ENCODE measurements around the gene GABPA. TPM values are rescaled to one million over a fixed set of nuclear protein-coding genes. Genes with fewer than 3 reads are reported as not detected.

GABPA gene
- total and polyA plus RNA-seq, 2 of the 13 experiments (the other 11 are each of a cell fraction or from before 2014, with no cell fraction given): 7.4 to 13.2 TPM

GRCh38 chr21:25701529-25701928, 33.2 kb upstream of the GABPA start (continued):
- TF ChIP-seq CTCF (CRISPR knock-in tag; IDR thresholded peaks at IDR 0.05) (no peak), SP4 (CRISPR knock-in tag; IDR thresholded peaks at IDR 0.05) (no peak)

GRCh38 chr21:25708467-25709065, 26.2 kb upstream of the GABPA start:
- WGBS (ENCODE audit: low lambda C conversion rate): 38% methylated on average over 7 of the region's 7 CpGs
- DNase-seq (ENCODE audit: low spot score): peak; percentile 18
- Histone ChIP-seq H3K4me1 (ENCODE audit: insufficient read depth, low read length) (no peaks in the 10 kb centered on the region), H3K27ac (ENCODE audit: extremely low read length, insufficient read depth, low read length) (no peak overlapping the region), H3K4me3 (replicated peaks in 1 of 3; ENCODE audit: insufficient read depth in 1 of 3, low read depth in 2 of 3, low read length in 3 of 3) (no peak overlapping the region), H3K27me3 (ENCODE audit: control insufficient read depth in 1 of 2, insufficient read depth in 2 of 2, low read length in 2 of 2) (no peaks in the 10 kb centered on the region), H3K9ac (ENCODE audit: insufficient read depth, low read depth, low read length) (no peak overlapping the region), H3K9me3 (ENCODE audit: low read length) (no peaks in the 10 kb centered on the region), H2AFZ (ENCODE audit: low read length) (no peak overlapping the region), H3K36me3 (replicated peaks in 1 of 2; ENCODE audit: control insufficient read depth in 1 of 2, insufficient read depth in 2 of 2, low read length in 2 of 2) (no peaks in the 10 kb centered on the region), H3K79me2 (ENCODE audit: insufficient read depth, low read length) (no peaks in the 10 kb centered on the region), H3K4me2 (ENCODE audit: low read depth, low read length) (no peak overlapping the region), H4K20me1 (ENCODE audit: insufficient read depth, low read length) (no peaks in the 10 kb centered on the region)
- no peak for ATAC-seq
- FAIRE-seq: peak; percentile 23
- ChIA-PET CTCF (ENCODE audit: low intra/inter-chr PET ratio, low total read pairs) (interaction anchor here (1.2 to 2.5 kb wide), 2 partner anchors 93 to 99 kb away, joined by 7 to 41 read pairs; partner anchors contain the start of gene MRPL39), POLR2A (no interaction called here)
- in situ Hi-C loops (cut with HindIII; ENCODE audit: extremely low pct_ligation_motif_present, low pct_unique_long_range_greater_than_20kb) (loop anchor here (5.0 kb wide), 1 partner anchor 101 kb away; the partner anchor contains the start of gene MRPL39), intact Hi-C loops (cut with micrococcal nuclease; ENCODE audit: unreplicated experiment) (loop anchor here (1.0 kb wide), 1 partner anchor 100 kb away; no protein-coding TSS in a partner anchor)
- BruUV-seq (replicated peaks): no TSS peak
- TF ChIP-seq SMC3 (IDR thresholded peaks at IDR 0.05; ENCODE audit: low read length) (peak; percentile 54), CTCF (CRISPR knock-in tag; IDR thresholded peaks at IDR 0.05) (peak; percentile 59), MEIS1 (CRISPR knock-in tag; IDR thresholded peaks at IDR 0.05; ENCODE audit: borderline replicate concordance) (no peak)
- TF ChIP-seq, protein P1, sequence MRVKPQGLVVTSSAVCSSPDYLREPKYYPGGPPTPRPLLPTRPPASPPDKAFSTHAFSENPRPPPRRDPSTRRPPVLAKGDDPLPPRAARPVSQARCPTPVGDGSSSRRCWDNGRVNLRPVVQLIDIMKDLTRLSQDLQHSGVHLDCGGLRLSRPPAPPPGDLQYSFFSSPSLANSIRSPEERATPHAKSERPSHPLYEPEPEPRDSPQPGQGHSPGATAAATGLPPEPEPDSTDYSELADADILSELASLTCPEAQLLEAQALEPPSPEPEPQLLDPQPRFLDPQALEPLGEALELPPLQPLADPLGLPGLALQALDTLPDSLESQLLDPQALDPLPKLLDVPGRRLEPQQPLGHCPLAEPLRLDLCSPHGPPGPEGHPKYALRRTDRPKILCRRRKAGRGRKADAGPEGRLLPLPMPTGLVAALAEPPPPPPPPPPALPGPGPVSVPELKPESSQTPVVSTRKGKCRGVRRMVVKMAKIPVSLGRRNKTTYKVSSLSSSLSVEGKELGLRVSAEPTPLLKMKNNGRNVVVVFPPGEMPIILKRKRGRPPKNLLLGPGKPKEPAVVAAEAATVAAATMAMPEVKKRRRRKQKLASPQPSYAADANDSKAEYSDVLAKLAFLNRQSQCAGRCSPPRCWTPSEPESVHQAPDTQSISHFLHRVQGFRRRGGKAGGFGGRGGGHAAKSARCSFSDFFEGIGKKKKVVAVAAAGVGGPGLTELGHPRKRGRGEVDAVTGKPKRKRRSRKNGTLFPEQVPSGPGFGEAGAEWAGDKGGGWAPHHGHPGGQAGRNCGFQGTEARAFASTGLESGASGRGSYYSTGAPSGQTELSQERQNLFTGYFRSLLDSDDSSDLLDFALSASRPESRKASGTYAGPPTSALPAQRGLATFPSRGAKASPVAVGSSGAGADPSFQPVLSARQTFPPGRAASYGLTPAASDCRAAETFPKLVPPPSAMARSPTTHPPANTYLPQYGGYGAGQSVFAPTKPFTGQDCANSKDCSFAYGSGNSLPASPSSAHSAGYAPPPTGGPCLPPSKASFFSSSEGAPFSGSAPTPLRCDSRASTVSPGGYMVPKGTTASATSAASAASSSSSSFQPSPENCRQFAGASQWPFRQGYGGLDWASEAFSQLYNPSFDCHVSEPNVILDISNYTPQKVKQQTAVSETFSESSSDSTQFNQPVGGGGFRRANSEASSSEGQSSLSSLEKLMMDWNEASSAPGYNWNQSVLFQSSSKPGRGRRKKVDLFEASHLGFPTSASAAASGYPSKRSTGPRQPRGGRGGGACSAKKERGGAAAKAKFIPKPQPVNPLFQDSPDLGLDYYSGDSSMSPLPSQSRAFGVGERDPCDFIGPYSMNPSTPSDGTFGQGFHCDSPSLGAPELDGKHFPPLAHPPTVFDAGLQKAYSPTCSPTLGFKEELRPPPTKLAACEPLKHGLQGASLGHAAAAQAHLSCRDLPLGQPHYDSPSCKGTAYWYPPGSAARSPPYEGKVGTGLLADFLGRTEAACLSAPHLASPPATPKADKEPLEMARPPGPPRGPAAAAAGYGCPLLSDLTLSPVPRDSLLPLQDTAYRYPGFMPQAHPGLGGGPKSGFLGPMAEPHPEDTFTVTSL (CRISPR knock-in tag; IDR thresholded peaks at IDR 0.05; ENCODE audit: borderline replicate concordance): no peak
